IMR-90 (cell line): Measurements from ENCODE around the gene GNAS. TPM values are rescaled to one million over a fixed set of nuclear protein-coding genes. Genes with fewer than 3 reads are reported as not detected.

ENCODE experiments used
- ATAC-seq: fragments of 200-7000 bp; cut with Tn5 transposase; 2 replicates; pipeline ENCODE4 v1.9.1; 2020; ENCODE audit warnings: low read depth, mild to moderate bottlenecking, moderate library complexity
- BruUV-seq: library from RNA; stranded (reverse); fragments of 400-500 nt; replicated peaks from 2 replicates; lab custom pipeline; 2021; lab: Mats Ljungman, UMichigan
- CTCF ChIA-PET: fragments of 300-600 bp; formaldehyde crosslinking; extraction: SDS; loops from one replicate; lab custom pipeline; 2021; ENCODE audit warnings: antibody characterized with exemption; lab: Yijun Ruan, JAX
- POLR2A ChIA-PET: fragments of 300-600 bp; sonication (Branson Sonifier 250); formaldehyde crosslinking; loops from one replicate; lab custom pipeline; 2022; ENCODE audit warnings: antibody characterized with exemption; ENCODE audit not compliant: unreplicated experiment; lab: Charles Lee
- DNase-seq: peaks from one replicate; pipeline ENCODE4 v3.0.0; 2013
- H2AFZ ChIP-seq: replicated peaks from 2 replicates; pipeline ENCODE3; 2013; ENCODE audit warnings: low read length, mild to moderate bottlenecking; ENCODE audit not compliant: poor library complexity
- H2AK5ac ChIP-seq: 2 replicates; pipeline ENCODE4 v1.6.1; 2013; ENCODE audit warnings: low read depth, low read length, inconsistent platforms
- H2AK9ac ChIP-seq: replicated peaks from 2 replicates; pipeline ENCODE3; 2013; ENCODE audit warnings: mild to moderate bottlenecking, low read depth, low read length, moderate library complexity; ENCODE audit not compliant: poor library complexity
- H2BK120ac ChIP-seq: 2 replicates; pipeline ENCODE4 v1.6.1; 2013; ENCODE audit warnings: low read depth, low read length, inconsistent platforms
- H2BK15ac ChIP-seq: 3 replicates; pipeline ENCODE4 v1.6.1; 2013; ENCODE audit warnings: low read depth, low read length, inconsistent platforms
- H2BK20ac ChIP-seq: 2 replicates; pipeline ENCODE4 v1.6.1; 2013; ENCODE audit warnings: low read depth, mild to moderate bottlenecking, inconsistent platforms, low read length, moderate library complexity
- H2BK5ac ChIP-seq: 2 replicates; pipeline ENCODE4 v1.6.1; 2013; ENCODE audit warnings: mild to moderate bottlenecking, low read depth, low read length, inconsistent platforms; ENCODE audit not compliant: poor library complexity, severe bottlenecking
- H3K14ac ChIP-seq: replicated peaks from 2 replicates; pipeline ENCODE4 v1.6.1; 2013; ENCODE audit warnings: low read depth, low read length, inconsistent platforms
- H3K18ac ChIP-seq: 2 replicates; pipeline ENCODE4 v1.6.1; 2013; ENCODE audit warnings: low read depth, low read length, control low read depth
- H3K23ac ChIP-seq: 2 replicates; pipeline ENCODE4 v1.6.1; 2013; ENCODE audit warnings: low read depth, low read length, inconsistent platforms
- H3K27ac ChIP-seq: 2 replicates; pipeline ENCODE4 v1.5.1; 2013; ENCODE audit warnings: mild to moderate bottlenecking, control low read depth, low read length; ENCODE audit not compliant: insufficient read depth
- H3K27me3 ChIP-seq: 2 replicates; pipeline ENCODE4 v1.6.1; 2013; ENCODE audit warnings: low read length; ENCODE audit not compliant: control insufficient read depth, insufficient read depth
- H3K36me3 ChIP-seq: 2 replicates; pipeline ENCODE4 v1.6.1; 2013; ENCODE audit warnings: low read length, mixed read lengths; ENCODE audit not compliant: control insufficient read depth, insufficient read depth
- H3K4ac ChIP-seq: 2 replicates; pipeline ENCODE4 v1.6.1; 2013; ENCODE audit warnings: low read depth, low read length, inconsistent platforms
- H3K4me1 ChIP-seq: 2 replicates; pipeline ENCODE4 v1.6.1; 2013; ENCODE audit warnings: low read length, mixed read lengths; ENCODE audit not compliant: control insufficient read depth, insufficient read depth
- H3K4me2 ChIP-seq: 2 replicates; pipeline ENCODE4 v1.6.1; 2013; ENCODE audit warnings: low read depth, mild to moderate bottlenecking, control low read depth, low read length, moderate library complexity
- H3K4me3 ChIP-seq: 2 replicates; pipeline ENCODE4 v1.5.1; 2013; ENCODE audit warnings: low read depth, mild to moderate bottlenecking, control low read depth, low read length, moderate library complexity; ENCODE audit not compliant: insufficient read depth
- H3K56ac ChIP-seq: 2 replicates; pipeline ENCODE4 v1.6.1; 2013; ENCODE audit warnings: low read length, inconsistent platforms; ENCODE audit not compliant: insufficient read depth; ENCODE audit errors: extremely low read depth
- H3K79me1 ChIP-seq, 2 experiments: 2 replicates each; pipeline ENCODE4 v1.6.1; 2013; ENCODE audit warnings: low read length in 2 of 2, inconsistent platforms in 1 of 2, low read depth in 1 of 2
- H3K9ac ChIP-seq: 2 replicates; pipeline ENCODE4 v1.6.1; 2013; ENCODE audit warnings: low read depth, low read length, control low read depth
- H3K9me1 ChIP-seq: 2 replicates; pipeline ENCODE4 v1.6.1; 2013; ENCODE audit warnings: low read length, inconsistent platforms; ENCODE audit not compliant: insufficient read depth
- H3K9me3 ChIP-seq: 2 replicates; pipeline ENCODE4 v1.6.1; 2013; ENCODE audit warnings: low read length; ENCODE audit not compliant: control insufficient read depth, insufficient read depth
- H4K20me1 ChIP-seq: 2 replicates; pipeline ENCODE4 v1.6.1; 2013; ENCODE audit warnings: low read length, inconsistent platforms; ENCODE audit not compliant: insufficient read depth
- H4K5ac ChIP-seq: 2 replicates; pipeline ENCODE4 v1.6.1; 2013; ENCODE audit warnings: mild to moderate bottlenecking, low read depth, low read length, control low read depth
- H4K8ac ChIP-seq, 2 experiments: 2 replicates each; pipeline ENCODE4 v1.6.1; 2013; ENCODE audit warnings: low read depth in 2 of 2, low read length in 2 of 2, control low read depth in 1 of 2, inconsistent platforms in 1 of 2
- H4K91ac ChIP-seq: 2 replicates; pipeline ENCODE4 v1.6.1; 2013; ENCODE audit warnings: low read depth, low read length, inconsistent platforms; ENCODE audit not compliant: insufficient read depth
- BHLHE40 ChIP-seq: fragments of 150-350 bp; IDR thresholded peaks from 2 replicates; pipeline ENCODE4 v1.6.1; 2016; ENCODE audit warnings: mild to moderate bottlenecking, low read depth, low read length
- MAZ ChIP-seq: IDR thresholded peaks from 2 replicates; pipeline ENCODE4 v1.6.1; 2012; ENCODE audit warnings: low read depth, mild to moderate bottlenecking, low read length, improper control_type of control experiment, moderate library complexity, borderline replicate concordance
- RCOR1 ChIP-seq: IDR thresholded peaks from 2 replicates; pipeline ENCODE4 v1.6.1; 2012; ENCODE audit warnings: mild to moderate bottlenecking, low read length, improper control_type of control experiment; ENCODE audit not compliant: insufficient replicate concordance
- WGBS, 2 experiments: methylation state at CpG; one replicate each; pipeline versions ENCODE4 v1.1.5 to v1.1.7; 2013; ENCODE audit warnings: missing lambda C conversion rate in 2 of 2; ENCODE audit not compliant: insufficient read length in 1 of 2; ENCODE audit errors: extremely low coverage in 2 of 2; 5-methylcytosine and 5-hydroxymethylcytosine counted together
- dilution Hi-C: fragments of 300-500 bp; cut with HindIII; formaldehyde crosslinking; loops from one replicate; pipeline ENCODE4 v1.14.3; 2018; ENCODE audit warnings: low sequenced_read_pairs; ENCODE audit not compliant: unreplicated experiment
- in situ Hi-C: fragments of 300-500 bp; cut with MboI; formaldehyde crosslinking; loops from 3 replicates; pipeline ENCODE4 v1.14.3; 2019; ENCODE audit warnings: low sequenced_read_pairs, inconsistent platforms, mixed read lengths
- intact Hi-C: fragments of 100-400 bp; cut with micrococcal nuclease; formaldehyde crosslinking; loops from 2 replicates; pipeline ENCODE4 v1.10.0; 2022
- polyA plus RNA-seq, 3 experiments: library from polyadenylated mRNA; depleted of rRNA; stranded (reverse); fragments of >200 nt; gene quantifications; 2 replicates each; pipeline ENCODE4 v1.2.3, GENCODE V29; 2012; ENCODE audit warnings: low replicate concordance in 1 of 3
- total RNA-seq: library from RNA; depleted of rRNA; stranded (reverse); fragments of >200 nt; gene quantifications from 2 replicates; pipeline ENCODE4 v1.2.3, GENCODE V29; 2012

GNAS gene
- total and polyA plus RNA-seq, 2 of the 4 experiments (the other 2 are of a cell fraction), result 397 to 1,356 TPM

- intact Hi-C loops (no loop called here), dilution Hi-C loops (no loop called here), in situ Hi-C loops (no loop called here)
- Histone ChIP-seq H3K4me1 (no peaks in the 10 kb centered on the region), H2AK9ac (no peak overlapping the region), H2BK120ac (no peak overlapping the region), H4K8ac (no peak overlapping the region), H3K4me3 (no peak overlapping the region), H2AK5ac (no peak overlapping the region), H3K18ac (no peak overlapping the region), H3K9me3 (no peaks in the 10 kb centered on the region), H3K4ac (no peak overlapping the region), H3K56ac (no peak overlapping the region), H3K36me3 (no peaks in the 10 kb centered on the region), H2BK5ac (no peak overlapping the region), H2AFZ (no peak overlapping the region), H3K14ac (no peak overlapping the region), H3K23ac (no peak overlapping the region), H3K27ac (no peak overlapping the region), H2BK15ac (no peak overlapping the region), H3K9ac (no peak overlapping the region), H3K27me3 (peaks cover 10% of the 10 kb centered on the region), H4K5ac (no peak overlapping the region), H2BK20ac (no peak overlapping the region), H3K79me1 (no peaks in the 10 kb centered on the region), H3K4me2 (no peak overlapping the region), H4K20me1 (no peaks in the 10 kb centered on the region), H4K91ac (no peak overlapping the region), H3K9me1 (no peaks in the 10 kb centered on the region)
- WGBS, 2 experiments, result no CpG with 5 or more reads among the region's 1 CpG
- POLR2A ChIA-PET, result no interaction called here
- CTCF ChIA-PET, result no interaction called here
- no peak for DNase-seq
- TF ChIP-seq BHLHE40 (no peak), MAZ (no peak), RCOR1 (no peak)
- ATAC-seq, result no peak
- BruUV-seq, result no TSS peak
Observed at GRCh38 chr20:58938541-58938940, 86.0 kb downstream of the GNAS start.
